Colonic mucosa (tissue), 4 donors: ENCODE results near the gene POU4F3. TPM values are rescaled to one million over a fixed set of nuclear protein-coding genes. Genes with fewer than 3 reads are reported as not detected.
"Not testable (repeated sequence)": the region's sequence is repeated elsewhere in the genome, so short reads cannot be mapped to it uniquely, and the experiment has no call there.

Experiments used
- DNase-seq: peaks from one replicate; pipeline ENCODE4 v3.0.0-alpha.2; 2020
- H3K27ac ChIP-seq: fragments of 200-600 bp; one replicate; pipeline ENCODE4 v1.8.0; 2021
- H3K27me3 ChIP-seq: fragments of 200-600 bp; one replicate; pipeline ENCODE4 v1.8.0; 2021
- H3K36me3 ChIP-seq: fragments of 200-600 bp; one replicate; pipeline ENCODE4 v1.8.0; 2021
- H3K4me1 ChIP-seq: fragments of 200-600 bp; one replicate; pipeline ENCODE4 v1.8.0; 2021; ENCODE audit warnings: mild to moderate bottlenecking
- H3K4me3 ChIP-seq: fragments of 200-600 bp; one replicate; pipeline ENCODE4 v1.8.0; 2021
- H3K9ac ChIP-seq, 2 donors: one replicate each; pipeline ENCODE4 v1.7.0; 2013; ENCODE audit warnings: control low read depth in 2 of 2, low read depth in 2 of 2, low read length in 2 of 2
- H3K9me3 ChIP-seq: fragments of 200-600 bp; one replicate; pipeline ENCODE4 v1.8.0; 2021
- CTCF ChIP-seq: fragments of 200-600 bp; IDR thresholded peaks from one replicate; pipeline ENCODE4 v1.8.0; 2022; ENCODE audit warnings: antibody characterized with exemption, mild to moderate bottlenecking
- intact Hi-C: fragments of 100-400 bp; cut with DNase I; formaldehyde crosslinking; loops from one replicate; pipeline ENCODE4 v1.14.1; 2022
- total RNA-seq, 2 donors: library from RNA; stranded (reverse); fragmentation: NEBNext Ultra II Directional in 1 of 2; extraction: Animal tissue kit (Norgen Biotek cat#: 25700) in 1 of 2; gene quantifications; one replicate each; pipeline ENCODE4 v1.2.1, GENCODE V29; 2021
- donor health status: healthy.
- donor health status: DM: no; HTN: no; CAD: no.
- donor health status: DM: no; HTN: no; CAD: no.

Gene POU4F3
- total RNA-seq, result not detected

- no peak within 1 kb of the TSS for H3K27ac ChIP-seq
- no peak for DNase-seq
These were observed at the start of gene POU4F3 for GRCh38 chr5:146338774-146339714. Gene POU4F3 (plus strand): TSS chr5:146338839. CDS start chr5:146339113, 274 bp downstream.

GRCh38 chr5:146290318-146290717, 48.3 kb upstream of the POU4F3 start:
- H3K4me1 ChIP-seq, result no peaks in the 10 kb centered on the region
- no peak for TF ChIP-seq CTCF
- no peak for DNase-seq
- H3K9ac ChIP-seq, result no peak overlapping the region
- H3K36me3 ChIP-seq, result no peaks in the 10 kb centered on the region
- H3K4me3 ChIP-seq, result no peak overlapping the region
- no peaks in the 10 kb centered on the region for H3K9me3 ChIP-seq
- H3K27me3 ChIP-seq, result no peaks in the 10 kb centered on the region
- no peak overlapping the region for H3K27ac ChIP-seq
- intact Hi-C loops, result no loop called here

More at GRCh38 chr5:146338774-146339714, at the start of gene POU4F3:
- Histone ChIP-seq H3K36me3 (no peaks in the 10 kb centered on the region), H3K9me3 (no peaks in the 10 kb centered on the region), H3K27me3 (peaks cover 84% of the 10 kb centered on the region), H3K4me3 (no peak within 1 kb of the TSS), H3K4me1 (no peaks in the 10 kb centered on the region), H3K9ac (no peak within 1 kb of the TSS)
- intact Hi-C loops, result no loop called here
- TF ChIP-seq CTCF, result no peak

GRCh38 chr5:146291421-146292074, 47.1 kb upstream of the POU4F3 start:
- H3K9ac ChIP-seq, result no peak overlapping the region
- H3K4me1 ChIP-seq, result no peaks in the 10 kb centered on the region
- no peaks in the 10 kb centered on the region for H3K36me3 ChIP-seq
- no peaks in the 10 kb centered on the region for H3K27me3 ChIP-seq
- no peak overlapping the region for H3K27ac ChIP-seq
- no peaks in the 10 kb centered on the region for H3K9me3 ChIP-seq
- TF ChIP-seq CTCF, result peak; percentile 22
- H3K4me3 ChIP-seq, result no peak overlapping the region
- intact Hi-C loops, result no loop called here
- no peak for DNase-seq

GRCh38 chr5:146296245-146296644, 42.4 kb upstream of the POU4F3 start:
- Histone ChIP-seq H3K27me3 (no peaks in the 10 kb centered on the region), H3K4me3 (no peak overlapping the region), H3K36me3 (no peaks in the 10 kb centered on the region), H3K9ac (no peak overlapping the region), H3K27ac (no peak overlapping the region), H3K9me3 (no peaks in the 10 kb centered on the region), H3K4me1 (no peaks in the 10 kb centered on the region)
- no peak for DNase-seq
- TF ChIP-seq CTCF, result no peak
- intact Hi-C loops, result loop anchor here (5.0 kb wide), 1 partner anchor 131 kb away; no protein-coding TSS in a partner anchor

GRCh38 chr5:146298920-146299319, 39.7 kb upstream of the POU4F3 start:
- not testable (repeated sequence) for H3K9me3 ChIP-seq, H3K4me1 ChIP-seq, H3K4me3 ChIP-seq, DNase-seq, H3K27me3 ChIP-seq, H3K36me3 ChIP-seq, H3K9ac ChIP-seq, H3K27ac ChIP-seq
- intact Hi-C loops, result loop anchor here (5.0 kb wide), 1 partner anchor 128 kb away; no protein-coding TSS in a partner anchor
